ENCODE results near the gene RAP1B. TPM values are rescaled to one million over a fixed set of nuclear protein-coding genes. Genes with fewer than 3 reads are reported as not detected.

The RAP1B gene
- total and polyA plus RNA-seq, 2 of the 13 experiments (the other 11 are each of a cell fraction or from before 2014, with no cell fraction given): 71.1 to 92.7 TPM

GRCh38 chr12:68671179-68671578 lies 60.5 kb downstream of the RAP1B start (continued):
- TF ChIP-seq ZNF773 (CRISPR knock-in tag; IDR thresholded peaks at IDR 0.05; ENCODE audit: borderline replicate concordance) (no peak), ZFP36L2 (CRISPR knock-in tag; IDR thresholded peaks at IDR 0.05) (no peak), HMG20A (CRISPR knock-in tag; IDR thresholded peaks at IDR 0.05; ENCODE audit: borderline replicate concordance) (no peak), LRRFIP1 (CRISPR knock-in tag; conservative IDR thresholded peaks at IDR 0.05) (no peak), ZNF562 (CRISPR knock-in tag; IDR thresholded peaks at IDR 0.05; ENCODE audit: borderline replicate concordance) (no peak), NCOA1 (CRISPR knock-in tag; IDR thresholded peaks at IDR 0.05) (no peak)

DNA sequence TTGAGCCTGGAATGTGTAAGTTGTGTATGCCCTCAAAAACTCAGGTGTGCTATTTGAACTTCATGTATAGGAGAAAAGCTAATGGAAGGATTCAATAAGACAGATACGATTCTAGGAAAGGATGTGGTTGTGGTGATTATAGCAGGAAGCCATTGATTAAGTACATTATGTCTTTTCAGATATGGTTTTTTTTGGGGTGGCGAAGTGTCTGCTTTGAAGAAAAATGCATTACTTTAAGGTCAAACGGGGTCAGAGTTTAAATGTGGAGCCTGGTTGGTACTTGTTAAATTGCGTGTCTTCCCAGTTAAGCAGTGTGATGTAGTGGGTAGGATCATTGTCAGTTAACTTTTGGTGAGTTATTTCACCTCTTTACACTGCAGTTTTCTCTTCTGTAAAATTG lies 63.1 kb downstream of the RAP1B start:
- CTCF ChIA-PET (ENCODE audit: low intra/inter-chr PET ratio, low total read pairs): no interaction called here
- WGBS (ENCODE audit: low lambda C conversion rate): 54% methylated on average over 4 of the region's 4 CpGs
- FAIRE-seq: no peak
- TF ChIP-seq ZNF746 (CRISPR knock-in tag; IDR thresholded peaks at IDR 0.05) (no peak), ZNF569 (CRISPR knock-in tag; IDR thresholded peaks at IDR 0.05; ENCODE audit: borderline replicate concordance) (no peak), DPF2 (CRISPR knock-in tag; IDR thresholded peaks at IDR 0.05; ENCODE audit: borderline replicate concordance, low read depth) (no peak), ZBTB7A (CRISPR knock-in tag; IDR thresholded peaks at IDR 0.05) (no peak), SCMH1 (CRISPR knock-in tag; IDR thresholded peaks at IDR 0.05; ENCODE audit: borderline replicate concordance) (no peak), MXD4 (CRISPR knock-in tag; IDR thresholded peaks at IDR 0.05) (no peak), BCLAF1 (IDR thresholded peaks at IDR 0.05) (no peak), MNT (IDR thresholded peaks at IDR 0.05) (no peak), TGIF2 (CRISPR knock-in tag; IDR thresholded peaks at IDR 0.05) (no peak), PHB2 (IDR thresholded peaks at IDR 0.05; ENCODE audit: partially characterized antibody) (no peak)
- TF ChIP-seq, protein P1, sequence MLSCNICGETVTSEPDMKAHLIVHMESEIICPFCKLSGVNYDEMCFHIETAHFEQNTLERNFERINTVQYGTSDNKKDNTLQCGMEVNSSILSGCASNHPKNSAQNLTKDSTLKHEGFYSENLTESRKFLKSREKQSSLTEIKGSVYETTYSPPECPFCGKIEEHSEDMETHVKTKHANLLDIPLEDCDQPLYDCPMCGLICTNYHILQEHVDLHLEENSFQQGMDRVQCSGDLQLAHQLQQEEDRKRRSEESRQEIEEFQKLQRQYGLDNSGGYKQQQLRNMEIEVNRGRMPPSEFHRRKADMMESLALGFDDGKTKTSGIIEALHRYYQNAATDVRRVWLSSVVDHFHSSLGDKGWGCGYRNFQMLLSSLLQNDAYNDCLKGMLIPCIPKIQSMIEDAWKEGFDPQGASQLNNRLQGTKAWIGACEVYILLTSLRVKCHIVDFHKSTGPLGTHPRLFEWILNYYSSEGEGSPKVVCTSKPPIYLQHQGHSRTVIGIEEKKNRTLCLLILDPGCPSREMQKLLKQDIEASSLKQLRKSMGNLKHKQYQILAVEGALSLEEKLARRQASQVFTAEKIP (CRISPR knock-in tag; IDR thresholded peaks at IDR 0.05; ENCODE audit: borderline replicate concordance): no peak

More for the DNA sequence above, 63.1 kb downstream of the RAP1B start:
- Histone ChIP-seq H3K27me3 (ENCODE audit: control insufficient read depth in 1 of 2, insufficient read depth in 2 of 2, low read length in 2 of 2) (no peaks in the 10 kb centered on the region), H3K4me3 (replicated peaks in 1 of 3; ENCODE audit: insufficient read depth in 1 of 3, low read depth in 2 of 3, low read length in 3 of 3) (no peak overlapping the region), H3K9me3 (ENCODE audit: low read length) (no peaks in the 10 kb centered on the region), H3K4me1 (ENCODE audit: insufficient read depth, low read length) (peaks cover 19% of the 10 kb centered on the region), H3K79me2 (ENCODE audit: insufficient read depth, low read length) (no peaks in the 10 kb centered on the region), H4K20me1 (ENCODE audit: insufficient read depth, low read length) (no peaks in the 10 kb centered on the region; the same call in 1 of the 2 replicates), H3K4me2 (ENCODE audit: low read depth, low read length) (no peak overlapping the region), H3K27ac (ENCODE audit: extremely low read length, insufficient read depth, low read length) (no peak overlapping the region), H3K36me3 (replicated peaks in 1 of 2; ENCODE audit: control insufficient read depth in 1 of 2, insufficient read depth in 2 of 2, low read length in 2 of 2) (no peaks in the 10 kb centered on the region), H2AFZ (ENCODE audit: low read length) (no peak overlapping the region), H3K9ac (ENCODE audit: insufficient read depth, low read depth, low read length) (no peak overlapping the region)
- in situ Hi-C loops (cut with HindIII; ENCODE audit: extremely low pct_ligation_motif_present, low pct_unique_long_range_greater_than_20kb): no loop called here
- no TSS peak for BruUV-seq (replicated peaks)
- POLR2A ChIA-PET: no interaction called here
- intact Hi-C loops (cut with micrococcal nuclease; ENCODE audit: unreplicated experiment): no loop called here
- no peak for ATAC-seq
- DNase-seq (ENCODE audit: low spot score): no peak

Measured in HepG2 (cell line).